ENCODE measurements around the gene HSD17B14. TPM values are rescaled to one million over a fixed set of nuclear protein-coding genes. Genes with fewer than 3 reads are reported as not detected.

Gene HSD17B14
- total RNA-seq, 2 donors from 2014 or later: 43.0 to 81.0 TPM

DNA sequence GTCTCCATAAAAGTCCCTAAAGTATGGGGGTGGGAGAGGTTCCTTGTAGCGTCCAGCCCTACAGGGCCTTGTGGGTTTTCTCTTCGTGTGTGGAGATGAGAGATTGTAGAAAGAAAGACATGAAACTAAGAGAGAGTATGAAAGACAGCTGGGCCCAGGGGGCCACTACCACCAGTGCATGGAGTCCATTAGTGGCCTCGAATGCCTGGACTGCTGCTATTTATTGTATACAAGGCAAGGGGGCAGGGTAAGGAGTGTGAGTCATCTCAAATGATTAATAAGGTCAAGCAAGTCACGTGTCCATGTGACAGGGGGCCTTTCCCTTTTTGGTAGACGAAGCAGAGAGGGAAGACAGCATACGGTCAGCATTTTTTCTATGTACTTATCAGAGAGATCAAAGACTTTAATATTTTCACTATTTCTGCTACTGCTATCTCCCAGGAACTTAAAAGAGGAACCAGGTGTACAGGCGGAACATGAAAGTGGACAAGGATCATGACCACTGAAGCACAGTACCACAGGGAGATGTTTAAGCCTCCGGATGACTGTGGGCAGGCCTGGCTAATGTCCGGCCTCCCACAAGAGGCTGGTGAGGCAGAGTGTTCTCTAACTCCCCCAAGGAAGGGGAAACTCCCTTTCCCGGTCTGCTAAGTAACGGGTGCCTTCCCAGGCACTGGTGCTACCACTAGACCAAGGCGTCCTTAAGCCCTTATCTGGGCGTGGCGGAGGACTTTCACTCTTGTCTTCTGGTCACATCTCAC, 55.5 kb downstream of the HSD17B14 start:
- Histone ChIP-seq H3K27ac (ENCODE audit: low read depth, low read length) (no peak overlapping the region), H3K4me1 (ENCODE audit: control insufficient read depth, insufficient read depth, low read length) (no peaks in the 10 kb centered on the region), H3K9me3 (ENCODE audit: control insufficient read depth, low read length) (no peaks in the 10 kb centered on the region), H3K9ac (ENCODE audit: extremely low read depth, low read length, poor library complexity, severe bottlenecking) (no peak overlapping the region), H3K27me3 (ENCODE audit: control insufficient read depth, insufficient read depth, low read length, poor library complexity, severe bottlenecking) (no peaks in the 10 kb centered on the region), H3K4me3 (ENCODE audit: low read length) (no peak overlapping the region), H3K36me3 (ENCODE audit: control insufficient read depth, insufficient read depth, low read length) (no peaks in the 10 kb centered on the region)
- Mint-ChIP-seq H3K4me3 (no peak overlapping the region), H3K27ac (no peak overlapping the region), H3K27me3 (ENCODE audit: insufficient read depth) (peaks cover 8% of the 10 kb centered on the region), H3K36me3 (ENCODE audit: low read depth) (no peaks in the 10 kb centered on the region), H3K9me3 (peaks cover 4% of the 10 kb centered on the region), H3K4me1 (peaks cover 6% of the 10 kb centered on the region)
- no peak for DNase-seq
- WGBS, 2 experiments (ENCODE audit: insufficient coverage in 1 of 2, insufficient read length in 1 of 2): 75 to 91% methylated on average over 12 to 14 of the region's 14 CpGs
- TF ChIP-seq, protein P1, sequence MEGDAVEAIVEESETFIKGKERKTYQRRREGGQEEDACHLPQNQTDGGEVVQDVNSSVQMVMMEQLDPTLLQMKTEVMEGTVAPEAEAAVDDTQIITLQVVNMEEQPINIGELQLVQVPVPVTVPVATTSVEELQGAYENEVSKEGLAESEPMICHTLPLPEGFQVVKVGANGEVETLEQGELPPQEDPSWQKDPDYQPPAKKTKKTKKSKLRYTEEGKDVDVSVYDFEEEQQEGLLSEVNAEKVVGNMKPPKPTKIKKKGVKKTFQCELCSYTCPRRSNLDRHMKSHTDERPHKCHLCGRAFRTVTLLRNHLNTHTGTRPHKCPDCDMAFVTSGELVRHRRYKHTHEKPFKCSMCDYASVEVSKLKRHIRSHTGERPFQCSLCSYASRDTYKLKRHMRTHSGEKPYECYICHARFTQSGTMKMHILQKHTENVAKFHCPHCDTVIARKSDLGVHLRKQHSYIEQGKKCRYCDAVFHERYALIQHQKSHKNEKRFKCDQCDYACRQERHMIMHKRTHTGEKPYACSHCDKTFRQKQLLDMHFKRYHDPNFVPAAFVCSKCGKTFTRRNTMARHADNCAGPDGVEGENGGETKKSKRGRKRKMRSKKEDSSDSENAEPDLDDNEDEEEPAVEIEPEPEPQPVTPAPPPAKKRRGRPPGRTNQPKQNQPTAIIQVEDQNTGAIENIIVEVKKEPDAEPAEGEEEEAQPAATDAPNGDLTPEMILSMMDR (conservative IDR thresholded peaks at IDR 0.05): no peak

DNA sequence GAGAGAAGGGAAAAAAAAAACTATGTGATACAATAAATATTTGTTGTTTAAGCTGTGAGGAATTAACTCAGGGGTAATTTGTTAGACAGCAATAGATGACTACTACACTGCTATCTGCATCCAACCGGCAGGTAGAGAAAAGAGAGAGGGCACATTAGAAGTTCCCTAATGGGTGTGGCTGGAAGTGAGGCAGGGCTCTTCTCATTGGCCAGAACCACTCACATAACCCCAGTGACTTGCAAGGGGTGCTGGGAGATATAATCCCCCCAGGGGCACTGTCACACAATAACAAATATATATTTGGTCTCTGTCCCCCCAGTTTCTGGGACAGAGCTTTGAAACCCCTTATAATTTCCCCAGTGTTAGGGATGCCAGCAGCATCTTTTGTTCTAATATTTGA, 56.7 kb downstream of the HSD17B14 start:
- H3K4me1 Mint-ChIP-seq: peaks cover 6% of the 10 kb centered on the region
- no peak for DNase-seq

DNA sequence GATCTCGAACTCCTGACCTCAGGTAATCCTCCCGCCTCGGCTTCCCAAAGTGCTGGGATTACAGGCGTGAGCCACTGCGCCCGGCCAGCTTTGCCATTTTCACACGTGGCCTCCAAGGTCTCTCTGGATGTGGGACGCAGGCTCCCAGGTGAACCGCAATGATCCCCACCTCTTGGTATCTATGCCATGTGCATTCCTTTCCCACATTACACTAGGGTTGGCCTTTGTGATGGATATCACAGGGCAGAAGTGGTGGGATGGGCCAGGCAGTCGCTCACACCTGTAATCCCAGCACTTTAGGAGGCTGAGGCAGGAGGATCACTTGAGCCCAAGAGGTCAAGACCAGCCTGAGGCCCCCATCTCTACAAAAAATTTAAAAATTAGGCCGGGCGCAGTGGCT, 58.6 kb downstream of the HSD17B14 start:
- H3K4me3 Mint-ChIP-seq: no peak overlapping the region
- H3K36me3 Mint-ChIP-seq (ENCODE audit: low read depth): no peaks in the 10 kb centered on the region
- peaks cover 6% of the 10 kb centered on the region for H3K4me1 Mint-ChIP-seq
- H3K36me3 ChIP-seq (ENCODE audit: control insufficient read depth, insufficient read depth, low read length): no peaks in the 10 kb centered on the region
- no peak overlapping the region for H3K9ac ChIP-seq (ENCODE audit: extremely low read depth, low read length, poor library complexity, severe bottlenecking)
- H3K4me3 ChIP-seq (ENCODE audit: low read length): no peak overlapping the region
- no peaks in the 10 kb centered on the region for H3K4me1 ChIP-seq (ENCODE audit: control insufficient read depth, insufficient read depth, low read length)
- peaks cover 2% of the 10 kb centered on the region for H3K27me3 Mint-ChIP-seq (ENCODE audit: insufficient read depth)
- H3K9me3 Mint-ChIP-seq: peaks cover 4% of the 10 kb centered on the region
- no peak overlapping the region for H3K27ac ChIP-seq (ENCODE audit: low read depth, low read length)
- no peak for DNase-seq
- TF ChIP-seq, protein P1 (conservative IDR thresholded peaks at IDR 0.05): no peak
- H3K9me3 ChIP-seq (ENCODE audit: control insufficient read depth, low read length): no peaks in the 10 kb centered on the region
- WGBS, 2 experiments (ENCODE audit: insufficient coverage in 1 of 2, insufficient read length in 1 of 2): 83 to 92% methylated on average over 5 to 12 of the region's 12 CpGs
- H3K27me3 ChIP-seq (ENCODE audit: control insufficient read depth, insufficient read depth, low read length, poor library complexity, severe bottlenecking): no peaks in the 10 kb centered on the region
- no peak overlapping the region for H3K27ac Mint-ChIP-seq

More for the DNA sequence above, 56.7 kb downstream of the HSD17B14 start:
- H3K4me1 ChIP-seq (ENCODE audit: control insufficient read depth, insufficient read depth, low read length): no peaks in the 10 kb centered on the region
- WGBS, 2 experiments (ENCODE audit: insufficient coverage in 1 of 2, insufficient read length in 1 of 2): 90% methylated on average over 1 of the region's 1 CpG; no CpG with 5 or more reads in 1 of the 2 experiments
- TF ChIP-seq, protein P1 (conservative IDR thresholded peaks at IDR 0.05): no peak
- no peak overlapping the region for H3K27ac ChIP-seq (ENCODE audit: low read depth, low read length)
- no peak overlapping the region for H3K9ac ChIP-seq (ENCODE audit: extremely low read depth, low read length, poor library complexity, severe bottlenecking)
- peaks cover 4% of the 10 kb centered on the region for H3K27me3 Mint-ChIP-seq (ENCODE audit: insufficient read depth)
- no peaks in the 10 kb centered on the region for H3K9me3 ChIP-seq (ENCODE audit: control insufficient read depth, low read length)
- H3K36me3 ChIP-seq (ENCODE audit: control insufficient read depth, insufficient read depth, low read length): no peaks in the 10 kb centered on the region
- no peak overlapping the region for H3K27ac Mint-ChIP-seq
- no peaks in the 10 kb centered on the region for H3K27me3 ChIP-seq (ENCODE audit: control insufficient read depth, insufficient read depth, low read length, poor library complexity, severe bottlenecking)
- H3K4me3 Mint-ChIP-seq: no peak overlapping the region
- no peaks in the 10 kb centered on the region for H3K36me3 Mint-ChIP-seq (ENCODE audit: low read depth)
- H3K4me3 ChIP-seq (ENCODE audit: low read length): no peak overlapping the region
- peaks cover 4% of the 10 kb centered on the region for H3K9me3 Mint-ChIP-seq
